GM23248 (cell line): ENCODE results near the gene SPINK1.
"Not testable (repeated sequence)": the region's sequence is repeated elsewhere in the genome, so short reads cannot be mapped to it uniquely, and the experiment has no call there.

Source experiments
- EZH2 ChIP-seq: fragments of 200-600 bp; sonication (generic); IDR thresholded peaks from 2 replicates; pipeline ENCODE4 v1.6.1; 2018; ENCODE audit warnings: antibody characterized with exemption, mild to moderate bottlenecking; ENCODE audit not compliant: insufficient read depth, poor library complexity, severe bottlenecking
- EZH2phosphoT487 ChIP-seq: fragments of 200-600 bp; sonication (generic); IDR thresholded peaks from 2 replicates; pipeline ENCODE4 v1.6.1; 2018; ENCODE audit warnings: antibody characterized with exemption, moderate library complexity, mild to moderate bottlenecking, low read depth; ENCODE audit not compliant: insufficient read depth

GRCh38 chr5:147871980-147872549, 40.6 kb upstream of the SPINK1 start:
- TF ChIP-seq EZH2phosphoT487, EZH2: not testable (repeated sequence)
